ENCODE data around the gene SERPINE1.
A peak's percentile ranks its signal among the peaks of the same experiment; 100 is the strongest.

GRCh38 chr7:101099969-101100781 is 26.7 kb upstream of the SERPINE1 start:
- TF ChIP-seq REST (IDR thresholded peaks at IDR 0.05; ENCODE audit: insufficient read depth in 1 of 2, low read depth in 2 of 2, low read length in 1 of 2) (no peak; a peak in 1 of 4 replicates), POLR2AphosphoS5 (IDR thresholded peaks at IDR 0.05; ENCODE audit: low read depth, low read length) (peak; percentile 88), CTCF (IDR thresholded peaks at IDR 0.05) (no peak), TCF7L2 (IDR thresholded peaks at IDR 0.05; ENCODE audit: low read depth, low read length) (peak; percentile 85)
